KOPT-K1 (cell line): ENCODE results near the gene PTPN18.

Source experiments
- H3K27ac ChIP-seq: fragments of 200-600 bp; sonication (generic); 2 replicates; pipeline ENCODE4 v1.5.1; 2016; ENCODE audit warnings: antibody characterized with exemption, mild to moderate bottlenecking, low read depth, low read length; ENCODE audit not compliant: poor library complexity, severe bottlenecking
- H3K36me3 ChIP-seq: fragments of 200-600 bp; sonication (generic); 2 replicates; pipeline ENCODE4 v1.5.1; 2017; ENCODE audit warnings: antibody characterized with exemption, mild to moderate bottlenecking, low read length, moderate library complexity; ENCODE audit not compliant: insufficient read depth
- H3K9me3 ChIP-seq: fragments of 200-600 bp; sonication (generic); 2 replicates; pipeline ENCODE4 v1.5.1; 2017; ENCODE audit warnings: antibody characterized with exemption, low read length, mild to moderate bottlenecking; ENCODE audit not compliant: insufficient read depth, poor library complexity, severe bottlenecking

The PTPN18 gene

GRCh38 chr2:130347220-130347925 lies 8.5 kb upstream of the PTPN18 start:
- no peaks in the 10 kb centered on the region for H3K9me3 ChIP-seq
- peaks cover 57% of the 10 kb centered on the region for H3K36me3 ChIP-seq
- H3K27ac ChIP-seq: no peak overlapping the region

GRCh38 chr2:130349174-130349573 lies 6.7 kb upstream of the PTPN18 start:
- peaks cover 56% of the 10 kb centered on the region for H3K36me3 ChIP-seq
- no peak overlapping the region for H3K27ac ChIP-seq
- H3K9me3 ChIP-seq: no peaks in the 10 kb centered on the region

- H3K27ac ChIP-seq: no peak overlapping the region
- H3K9me3 ChIP-seq: no peaks in the 10 kb centered on the region
- H3K36me3 ChIP-seq: peaks cover 31% of the 10 kb centered on the region
Observed at GRCh38 chr2:130351711-130352110, 4.1 kb upstream of the PTPN18 start.

- H3K36me3 ChIP-seq: peaks cover 25% of the 10 kb centered on the region
- H3K27ac ChIP-seq: no peak overlapping the region
- H3K9me3 ChIP-seq: no peaks in the 10 kb centered on the region
Observed at GRCh38 chr2:130352237-130352636, 3.6 kb upstream of the PTPN18 start.

DNA sequence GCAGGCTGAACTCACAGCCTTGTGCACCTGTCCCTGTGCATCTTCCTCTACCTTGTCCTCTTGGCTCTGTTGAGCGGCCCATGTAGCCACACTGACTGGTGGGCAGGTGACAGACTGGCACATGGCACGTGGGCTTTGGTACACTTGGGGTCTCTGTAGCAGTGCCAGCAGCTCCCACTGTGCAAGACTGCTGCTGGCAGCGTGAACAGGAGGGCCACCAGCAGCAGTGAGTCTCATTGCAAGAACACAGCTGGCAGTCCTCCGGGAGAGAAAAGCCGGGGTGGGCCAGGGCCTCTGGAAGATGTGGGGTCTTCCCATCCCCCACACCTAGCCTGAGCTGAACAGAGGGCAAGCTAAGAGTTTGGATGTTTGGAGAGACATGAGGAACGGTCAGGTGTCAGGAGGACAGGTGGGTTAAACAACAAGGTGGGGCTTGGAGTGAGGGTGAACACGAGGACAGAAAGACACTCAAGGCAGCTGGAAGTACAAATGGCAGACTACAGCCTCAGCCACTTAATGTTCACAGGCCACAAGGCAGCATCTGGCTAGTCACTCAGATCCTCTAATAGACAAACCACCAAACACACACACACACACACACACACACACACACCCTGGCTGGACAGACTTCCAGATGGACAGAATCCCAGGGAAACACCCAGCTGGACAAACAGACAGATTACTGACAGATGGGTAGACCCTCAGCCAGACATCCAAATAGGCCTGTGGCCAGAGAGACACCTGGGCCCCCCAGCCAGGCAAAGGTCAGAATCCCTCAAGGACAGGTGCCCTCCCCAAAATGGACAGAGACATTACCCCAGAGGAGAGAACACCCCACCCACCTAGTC lies 2.3 kb upstream of the PTPN18 start:
- peaks cover 13% of the 10 kb centered on the region; the same call in 1 of the 2 replicates for H3K36me3 ChIP-seq

GRCh38 chr2:130354139-130354428 lies 1.8 kb upstream of the PTPN18 start:
- no peak overlapping the region for H3K27ac ChIP-seq
- peaks cover 7% of the 10 kb centered on the region; the same call in 1 of the 2 replicates for H3K36me3 ChIP-seq
- no peaks in the 10 kb centered on the region for H3K9me3 ChIP-seq

More for the DNA sequence above, 2.3 kb upstream of the PTPN18 start:
- Histone ChIP-seq H3K9me3 (no peaks in the 10 kb centered on the region), H3K27ac (no peak overlapping the region)

DNA sequence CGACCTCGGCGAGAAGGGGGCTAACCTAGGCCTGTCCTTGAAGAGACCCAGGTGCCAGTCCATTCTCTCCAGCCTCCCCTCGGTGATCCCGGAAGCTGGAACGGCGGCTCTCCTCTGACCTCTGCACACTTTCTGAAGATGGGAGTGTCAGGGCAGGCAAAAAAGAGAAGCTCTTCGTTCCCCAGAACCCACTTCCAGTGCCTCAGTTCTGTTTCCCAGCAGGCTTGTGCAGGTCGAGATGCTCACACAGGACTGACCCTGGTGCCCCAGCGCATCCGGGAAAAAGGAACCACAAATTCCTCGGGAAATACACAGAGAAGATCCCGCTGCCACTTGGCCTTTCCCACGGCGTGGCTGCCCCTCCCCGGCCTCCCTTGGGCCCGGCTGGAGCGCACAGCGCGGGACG lies 681 bp upstream of the PTPN18 start:
- Histone ChIP-seq H3K36me3 (no peaks in the 10 kb centered on the region), H3K27ac (no peak overlapping the region), H3K9me3 (no peaks in the 10 kb centered on the region)

DNA sequence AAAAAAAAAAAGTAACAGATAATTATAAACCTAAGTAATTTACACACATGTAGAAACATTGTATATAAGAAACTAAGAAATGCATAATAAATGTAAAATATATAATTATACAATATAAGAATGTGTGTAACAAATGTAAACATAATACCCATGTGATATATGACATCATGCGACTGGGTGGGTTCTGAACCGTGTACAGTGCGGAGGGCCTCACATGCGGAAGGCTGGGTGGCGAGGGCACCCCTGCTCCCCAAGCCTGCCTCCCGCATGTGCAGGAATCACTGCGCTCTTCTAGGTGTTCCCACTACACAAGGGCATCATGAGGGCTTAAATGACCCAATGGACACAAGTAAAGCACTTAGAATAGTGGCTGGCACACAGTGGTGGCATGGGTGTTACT lies 2.0 kb downstream of the PTPN18 start:
- no peaks in the 10 kb centered on the region for H3K9me3 ChIP-seq
- H3K27ac ChIP-seq: no peak overlapping the region
- no peaks in the 10 kb centered on the region for H3K36me3 ChIP-seq

DNA sequence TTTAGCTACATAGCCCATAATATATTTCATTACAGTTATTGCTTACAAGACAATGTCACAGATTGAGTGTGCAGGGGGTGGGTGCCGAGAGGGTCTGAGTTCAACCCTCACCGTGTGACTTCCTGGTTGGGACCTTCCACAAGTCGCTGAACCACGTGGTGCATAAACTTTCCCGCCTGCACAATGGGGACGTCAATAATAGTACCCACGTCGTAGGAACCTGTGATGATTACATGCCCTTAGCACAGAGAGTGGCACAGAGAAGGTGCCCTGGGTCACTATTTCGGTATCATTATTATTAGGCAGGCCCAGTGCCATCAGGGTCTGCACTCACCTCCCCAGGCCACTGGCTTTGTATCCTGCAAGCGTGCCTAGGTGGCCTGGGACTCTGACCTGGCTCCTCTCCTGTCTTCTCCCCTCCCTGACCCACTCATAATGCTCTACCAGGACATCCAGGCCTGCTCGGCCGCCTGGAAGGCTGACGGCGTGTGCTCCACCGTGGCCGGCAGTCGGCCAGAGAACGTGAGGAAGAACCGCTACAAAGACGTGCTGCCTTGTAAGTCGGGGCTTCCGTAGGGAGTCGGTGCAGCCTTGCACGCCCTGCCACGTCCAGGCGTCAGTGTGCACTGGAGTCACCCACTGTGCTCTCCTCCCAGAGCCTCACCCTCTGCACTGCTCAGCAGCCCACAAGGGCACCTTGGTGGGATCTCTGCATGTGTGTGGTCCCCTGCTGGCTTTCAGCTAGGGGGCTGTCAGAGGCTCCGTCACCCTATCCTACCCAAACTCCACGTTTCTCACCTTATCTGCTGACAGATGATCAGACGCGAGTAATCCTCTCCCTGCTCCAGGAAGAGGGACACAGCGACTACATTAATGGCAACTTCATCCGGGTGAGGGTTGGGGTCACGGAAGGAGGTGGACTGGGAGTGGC lies 2.8 kb downstream of the PTPN18 start:
- Histone ChIP-seq H3K9me3 (no peaks in the 10 kb centered on the region), H3K27ac (no peak overlapping the region), H3K36me3 (no peaks in the 10 kb centered on the region)

DNA sequence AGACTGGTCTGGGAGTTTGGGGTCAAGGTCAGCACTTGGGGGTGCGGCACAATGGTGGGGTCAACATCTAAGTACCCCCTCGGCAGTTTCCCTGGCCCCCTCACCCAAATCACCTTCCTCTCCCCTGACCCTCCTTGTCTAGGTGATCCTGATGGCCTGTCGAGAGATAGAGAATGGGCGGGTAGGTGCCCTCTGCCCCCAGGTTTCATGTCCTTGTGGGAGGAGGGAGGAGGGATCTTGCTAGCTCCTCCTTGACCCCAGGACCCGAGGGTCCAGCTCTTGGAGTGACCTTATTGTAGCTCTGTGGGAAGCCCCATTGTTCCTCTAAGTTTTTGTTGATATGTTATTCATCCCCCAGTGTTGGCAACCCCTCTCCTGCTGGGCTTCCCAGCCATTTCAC lies 3.6 kb downstream of the PTPN18 start:
- H3K27ac ChIP-seq: no peak overlapping the region
- no peaks in the 10 kb centered on the region for H3K36me3 ChIP-seq
- H3K9me3 ChIP-seq: no peaks in the 10 kb centered on the region

- Histone ChIP-seq H3K9me3 (no peaks in the 10 kb centered on the region), H3K36me3 (no peaks in the 10 kb centered on the region), H3K27ac (no peak overlapping the region)
Observed at GRCh38 chr2:130363479-130363878, 7.6 kb downstream of the PTPN18 start.

GRCh38 chr2:130365075-130365474 lies 9.2 kb downstream of the PTPN18 start:
- Histone ChIP-seq H3K27ac (no peak overlapping the region), H3K36me3 (no peaks in the 10 kb centered on the region), H3K9me3 (no peaks in the 10 kb centered on the region)

- Histone ChIP-seq H3K27ac (no peak overlapping the region), H3K9me3 (no peaks in the 10 kb centered on the region)
Observed at GRCh38 chr2:130365963-130366362, 10.1 kb downstream of the PTPN18 start.

GRCh38 chr2:130366720-130367119 lies 10.9 kb downstream of the PTPN18 start:
- H3K27ac ChIP-seq: no peak overlapping the region
- no peaks in the 10 kb centered on the region for H3K9me3 ChIP-seq
- H3K36me3 ChIP-seq: no peaks in the 10 kb centered on the region

More at GRCh38 chr2:130365963-130366362, 10.1 kb downstream of the PTPN18 start:
- H3K36me3 ChIP-seq: no peaks in the 10 kb centered on the region

GRCh38 chr2:130368786-130369185 lies 12.9 kb downstream of the PTPN18 start:
- Histone ChIP-seq H3K9me3 (no peaks in the 10 kb centered on the region), H3K36me3 (no peaks in the 10 kb centered on the region), H3K27ac (no peak overlapping the region)
